ENCODE data around the gene BHMT. TPM values are rescaled to one million over a fixed set of nuclear protein-coding genes. Genes with fewer than 3 reads are reported as not detected.
"Not testable (repeated sequence)": the region's sequence is repeated elsewhere in the genome, so short reads cannot be mapped to it uniquely, and the experiment has no call there.

The BHMT gene
- total RNA-seq, 2 experiments from 2014 or later, result not detected

DNA sequence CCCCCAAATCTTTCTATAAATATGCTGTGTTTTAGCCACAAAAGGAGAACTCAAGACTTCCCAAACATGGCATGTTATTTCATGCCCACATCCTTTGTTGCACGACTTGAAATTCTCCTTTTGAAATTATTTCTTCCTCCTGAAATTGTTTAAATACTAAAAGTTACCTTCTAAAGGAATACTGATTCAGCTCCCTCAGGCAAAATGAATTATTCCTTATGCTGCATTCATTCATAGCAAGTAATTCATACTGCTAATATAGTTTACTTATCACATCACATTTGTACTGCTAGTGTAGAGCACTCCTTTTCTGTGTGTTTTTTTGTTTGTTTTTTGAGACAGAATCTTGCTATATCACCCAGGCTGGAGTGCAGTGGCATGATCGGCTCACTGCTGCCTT is 45.7 kb downstream of the BHMT start:
- Histone ChIP-seq H4K20me1 (ENCODE audit: insufficient read depth, low read length) (no peaks in the 10 kb centered on the region), H3K4me2 (ENCODE audit: low read length) (no peak overlapping the region), H3K4me1 (ENCODE audit: insufficient read depth, low read length, poor library complexity, severe bottlenecking) (no peaks in the 10 kb centered on the region), H3K36me3 (ENCODE audit: insufficient read depth, low read length) (no peaks in the 10 kb centered on the region), H3K79me2 (ENCODE audit: insufficient read depth, low read depth, low read length) (no peaks in the 10 kb centered on the region), H3K9me3 (ENCODE audit: low read length) (no peaks in the 10 kb centered on the region), H3K9me2 (ENCODE audit: insufficient read depth, low read length) (no peaks in the 10 kb centered on the region), H2AFZ (ENCODE audit: low read length) (no peak overlapping the region), H3K27ac (ENCODE audit: low read depth, low read length, poor library complexity, severe bottlenecking) (no peak overlapping the region), H3K4me3 (ENCODE audit: low read depth, low read length, poor library complexity, severe bottlenecking) (no peak overlapping the region)
- no TSS peak for BruUV-seq (replicated peaks)
- DNase-seq (ENCODE audit: low spot score), result no peak
- TF ChIP-seq, protein P1, sequence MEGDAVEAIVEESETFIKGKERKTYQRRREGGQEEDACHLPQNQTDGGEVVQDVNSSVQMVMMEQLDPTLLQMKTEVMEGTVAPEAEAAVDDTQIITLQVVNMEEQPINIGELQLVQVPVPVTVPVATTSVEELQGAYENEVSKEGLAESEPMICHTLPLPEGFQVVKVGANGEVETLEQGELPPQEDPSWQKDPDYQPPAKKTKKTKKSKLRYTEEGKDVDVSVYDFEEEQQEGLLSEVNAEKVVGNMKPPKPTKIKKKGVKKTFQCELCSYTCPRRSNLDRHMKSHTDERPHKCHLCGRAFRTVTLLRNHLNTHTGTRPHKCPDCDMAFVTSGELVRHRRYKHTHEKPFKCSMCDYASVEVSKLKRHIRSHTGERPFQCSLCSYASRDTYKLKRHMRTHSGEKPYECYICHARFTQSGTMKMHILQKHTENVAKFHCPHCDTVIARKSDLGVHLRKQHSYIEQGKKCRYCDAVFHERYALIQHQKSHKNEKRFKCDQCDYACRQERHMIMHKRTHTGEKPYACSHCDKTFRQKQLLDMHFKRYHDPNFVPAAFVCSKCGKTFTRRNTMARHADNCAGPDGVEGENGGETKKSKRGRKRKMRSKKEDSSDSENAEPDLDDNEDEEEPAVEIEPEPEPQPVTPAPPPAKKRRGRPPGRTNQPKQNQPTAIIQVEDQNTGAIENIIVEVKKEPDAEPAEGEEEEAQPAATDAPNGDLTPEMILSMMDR (conservative IDR thresholded peaks at IDR 0.05; ENCODE audit: low read length), result no peak
- no peak for TF ChIP-seq EZH2phosphoT487 (IDR thresholded peaks at IDR 0.05; ENCODE audit: borderline replicate concordance, low read depth, low read length)
- POLR2A ChIA-PET, result interaction anchor here (1.3 kb wide), 1 partner anchor 21 kb away, joined by 3 read pairs; no protein-coding TSS in a partner anchor
- CTCF ChIA-PET (ENCODE audit: unreplicated experiment), result interaction anchor here (0.8 kb wide), 1 partner anchor 24 kb away, joined by 3 read pairs; no protein-coding TSS in a partner anchor
- intact Hi-C loops (cut with micrococcal nuclease; ENCODE audit: unreplicated experiment), result no loop called here

DNA sequence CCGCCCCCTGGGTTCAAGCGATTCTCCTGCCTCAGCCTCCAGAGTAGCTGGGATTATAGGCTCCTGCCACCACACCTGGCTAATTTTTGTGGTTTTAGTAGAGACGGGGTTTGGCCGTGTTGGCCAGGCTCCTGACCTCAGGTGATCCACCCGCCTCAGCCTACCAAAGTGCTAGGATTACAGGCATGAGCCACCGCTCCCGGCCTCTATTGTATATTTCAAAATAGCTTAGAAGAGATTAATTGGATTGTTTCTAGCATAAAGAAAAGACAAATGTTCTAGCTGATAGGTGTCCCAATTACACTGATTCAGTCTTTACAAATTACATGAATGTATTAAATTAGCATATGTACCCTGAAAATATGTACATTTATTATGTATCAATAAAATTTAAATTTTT is 50.0 kb downstream of the BHMT start:
- BruUV-seq (replicated peaks); H2AFZ ChIP-seq (ENCODE audit: low read length); intact Hi-C loops (cut with micrococcal nuclease; ENCODE audit: unreplicated experiment); H3K27ac ChIP-seq (ENCODE audit: low read depth, low read length, poor library complexity, severe bottlenecking); H3K79me2 ChIP-seq (ENCODE audit: insufficient read depth, low read depth, low read length); H3K4me3 ChIP-seq (ENCODE audit: low read depth, low read length, poor library complexity, severe bottlenecking); H3K4me2 ChIP-seq (ENCODE audit: low read length); H3K9me2 ChIP-seq (ENCODE audit: insufficient read depth, low read length); DNase-seq (ENCODE audit: low spot score); H4K20me1 ChIP-seq (ENCODE audit: insufficient read depth, low read length); H3K9me3 ChIP-seq (ENCODE audit: low read length); CTCF ChIA-PET (ENCODE audit: unreplicated experiment); H3K4me1 ChIP-seq (ENCODE audit: insufficient read depth, low read length, poor library complexity, severe bottlenecking); H3K36me3 ChIP-seq (ENCODE audit: insufficient read depth, low read length): not testable (repeated sequence)
- POLR2A ChIA-PET, result interaction anchor here (0.6 to 0.7 kb wide), 4 partner anchors 231 to 1407 kb away, joined by 3 to 4 read pairs (median 3); no protein-coding TSS in a partner anchor

DNA sequence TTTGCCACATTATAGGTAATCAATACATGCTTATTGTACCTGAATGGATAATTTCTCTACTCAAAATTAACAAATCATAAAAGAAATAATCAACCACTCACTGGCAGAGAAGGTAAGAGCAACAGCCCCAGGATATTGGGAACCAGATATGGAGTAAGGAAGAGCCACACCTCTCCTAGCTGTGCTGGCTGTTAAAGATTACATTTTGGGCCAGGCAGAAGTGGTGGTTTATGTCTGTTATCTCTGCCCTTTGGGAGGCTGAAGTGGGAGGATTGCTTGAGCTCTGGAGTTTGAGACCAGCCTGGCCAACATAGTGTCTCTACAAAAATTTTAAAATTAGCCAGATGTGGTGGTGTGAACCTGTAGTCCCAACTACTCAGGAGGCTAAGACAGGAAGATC is 56.4 kb downstream of the BHMT start:
- H3K4me1 ChIP-seq (ENCODE audit: insufficient read depth, low read length, poor library complexity, severe bottlenecking), result no peaks in the 10 kb centered on the region
- no peak overlapping the region for H3K4me2 ChIP-seq (ENCODE audit: low read length)
- no peaks in the 10 kb centered on the region for H3K36me3 ChIP-seq (ENCODE audit: insufficient read depth, low read length)
- BruUV-seq (replicated peaks), result no TSS peak
- H3K9me2 ChIP-seq (ENCODE audit: insufficient read depth, low read length), result no peaks in the 10 kb centered on the region
- ChIA-PET POLR2A (no interaction called here), CTCF (ENCODE audit: unreplicated experiment) (no interaction called here)
- no peak overlapping the region for H3K27ac ChIP-seq (ENCODE audit: low read depth, low read length, poor library complexity, severe bottlenecking)
- intact Hi-C loops (cut with micrococcal nuclease; ENCODE audit: unreplicated experiment), result no loop called here
- no peak overlapping the region for H3K4me3 ChIP-seq (ENCODE audit: low read depth, low read length, poor library complexity, severe bottlenecking)
- no peak for TF ChIP-seq EZH2phosphoT487 (IDR thresholded peaks at IDR 0.05; ENCODE audit: borderline replicate concordance, low read depth, low read length)
- no peaks in the 10 kb centered on the region for H3K79me2 ChIP-seq (ENCODE audit: insufficient read depth, low read depth, low read length)
- no peak overlapping the region for H2AFZ ChIP-seq (ENCODE audit: low read length)
- DNase-seq (ENCODE audit: low spot score), result no peak
- no peaks in the 10 kb centered on the region for H3K9me3 ChIP-seq (ENCODE audit: low read length)
- no peaks in the 10 kb centered on the region for H4K20me1 ChIP-seq (ENCODE audit: insufficient read depth, low read length)

DNA sequence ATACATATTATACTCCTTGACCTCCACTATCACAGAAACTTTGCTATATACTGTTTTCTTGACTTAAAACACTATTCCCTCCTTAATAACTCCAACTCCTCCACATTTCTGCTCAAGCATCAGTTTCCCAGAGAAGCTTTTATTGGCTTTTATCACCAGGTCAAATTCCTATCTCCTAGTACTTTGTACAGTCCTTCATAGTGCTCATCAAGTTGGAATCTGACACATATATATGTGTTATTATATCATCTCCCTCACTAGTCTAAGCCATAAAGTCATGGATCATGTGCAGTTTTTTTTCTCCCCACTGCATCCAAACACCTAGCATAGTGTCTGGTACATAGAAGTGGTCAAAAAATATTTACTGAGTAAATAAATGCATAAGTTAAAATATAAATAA is 59.1 kb downstream of the BHMT start:
- no peak overlapping the region for H3K4me3 ChIP-seq (ENCODE audit: low read depth, low read length, poor library complexity, severe bottlenecking)
- H2AFZ ChIP-seq (ENCODE audit: low read length), result no peak overlapping the region
- CTCF ChIA-PET (ENCODE audit: unreplicated experiment), result no interaction called here
- BruUV-seq (replicated peaks), result no TSS peak
- intact Hi-C loops (cut with micrococcal nuclease; ENCODE audit: unreplicated experiment), result no loop called here
- no peaks in the 10 kb centered on the region for H4K20me1 ChIP-seq (ENCODE audit: insufficient read depth, low read length)
- H3K36me3 ChIP-seq (ENCODE audit: insufficient read depth, low read length), result no peaks in the 10 kb centered on the region
- H3K9me3 ChIP-seq (ENCODE audit: low read length), result no peaks in the 10 kb centered on the region
- H3K9me2 ChIP-seq (ENCODE audit: insufficient read depth, low read length), result no peaks in the 10 kb centered on the region
- no peak for DNase-seq (ENCODE audit: low spot score)
- H3K27ac ChIP-seq (ENCODE audit: low read depth, low read length, poor library complexity, severe bottlenecking), result no peak overlapping the region
- H3K79me2 ChIP-seq (ENCODE audit: insufficient read depth, low read depth, low read length), result no peaks in the 10 kb centered on the region
- TF ChIP-seq EZH2phosphoT487 (IDR thresholded peaks at IDR 0.05; ENCODE audit: borderline replicate concordance, low read depth, low read length), result no peak
- TF ChIP-seq, protein P1 (conservative IDR thresholded peaks at IDR 0.05; ENCODE audit: low read length), result no peak
- no peak overlapping the region for H3K4me2 ChIP-seq (ENCODE audit: low read length)
- POLR2A ChIA-PET, result no interaction called here
- no peaks in the 10 kb centered on the region for H3K4me1 ChIP-seq (ENCODE audit: insufficient read depth, low read length, poor library complexity, severe bottlenecking)
